GM18519 (cell line): Measurements from ENCODE around the gene ST6GAL1.
"Not testable (repeated sequence)": the region's sequence is repeated elsewhere in the genome, so short reads cannot be mapped to it uniquely, and the experiment has no call there.

Experiments used
- ATAC-seq: cut with Tn5 transposase; IDR thresholded peaks from one replicate; pipeline ENCODE4 v1.9.1; 2021; ENCODE audit warnings: mild to moderate bottlenecking, moderate library complexity; ENCODE audit not compliant: unreplicated experiment, low FRiP score

Gene ST6GAL1

GRCh38 chr3:187017511-187018230, 87.3 kb downstream of the ST6GAL1 start:
- no peak for ATAC-seq

GRCh38 chr3:187019542-187020072, 89.3 kb downstream of the ST6GAL1 start:
- ATAC-seq, result no peak

DNA sequence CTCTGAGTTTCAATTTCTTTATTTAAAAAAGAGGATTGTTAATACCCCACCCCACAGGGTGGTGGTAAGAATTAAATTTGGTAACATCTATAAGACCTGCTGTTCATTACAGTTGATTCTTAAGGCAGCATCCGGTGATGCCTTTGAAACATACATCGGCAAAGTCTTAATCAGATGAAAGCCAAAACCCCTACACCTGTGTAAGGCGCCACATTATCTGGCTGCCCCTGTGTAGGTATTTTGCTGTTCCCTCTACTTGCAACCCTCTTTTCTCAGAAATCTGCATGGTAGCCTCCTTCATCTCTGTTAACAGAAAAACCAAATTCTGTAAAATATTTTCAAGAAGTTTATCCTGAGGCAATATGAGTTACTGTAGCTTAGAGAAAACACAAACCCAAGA, 90.0 kb downstream of the ST6GAL1 start:
- ATAC-seq, result no peak

GRCh38 chr3:187021748-187022402, 91.5 kb downstream of the ST6GAL1 start:
- peak; percentile 42 for ATAC-seq

DNA sequence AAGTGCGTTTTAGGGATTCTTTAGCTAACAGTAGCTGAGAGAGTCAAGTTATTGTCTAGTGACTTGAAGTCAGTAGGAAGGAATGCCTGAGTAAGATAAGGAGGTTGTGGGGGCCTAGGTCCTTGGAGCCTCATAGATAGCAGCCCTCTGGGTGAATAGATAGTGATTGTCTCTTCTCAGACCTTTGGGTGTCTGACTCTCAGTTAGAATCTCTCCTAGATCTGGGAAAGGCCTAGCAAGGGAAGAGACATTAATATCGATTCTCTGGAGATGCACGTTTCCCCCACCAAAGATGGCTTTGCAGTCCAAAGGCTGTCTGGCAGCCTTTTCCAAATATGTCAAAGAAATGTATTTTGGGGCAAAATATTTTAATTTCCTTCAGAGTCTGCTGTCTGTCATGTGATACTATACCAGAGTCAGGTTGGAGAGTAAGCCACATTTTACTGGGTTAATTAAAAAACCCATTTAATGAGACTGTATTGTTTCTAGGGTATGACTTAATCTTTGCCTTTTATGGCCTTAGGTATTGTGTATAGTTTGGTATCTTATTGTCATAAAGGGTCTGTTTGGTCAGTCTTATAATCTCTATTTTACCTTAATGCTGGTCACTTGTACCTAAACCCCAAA, 92.2 kb downstream of the ST6GAL1 start:
- no peak for ATAC-seq

GRCh38 chr3:187023340-187023739, 93.0 kb downstream of the ST6GAL1 start:
- ATAC-seq, result not testable (repeated sequence)

GRCh38 chr3:187024536-187025226, 94.4 kb downstream of the ST6GAL1 start:
- ATAC-seq, result no peak

DNA sequence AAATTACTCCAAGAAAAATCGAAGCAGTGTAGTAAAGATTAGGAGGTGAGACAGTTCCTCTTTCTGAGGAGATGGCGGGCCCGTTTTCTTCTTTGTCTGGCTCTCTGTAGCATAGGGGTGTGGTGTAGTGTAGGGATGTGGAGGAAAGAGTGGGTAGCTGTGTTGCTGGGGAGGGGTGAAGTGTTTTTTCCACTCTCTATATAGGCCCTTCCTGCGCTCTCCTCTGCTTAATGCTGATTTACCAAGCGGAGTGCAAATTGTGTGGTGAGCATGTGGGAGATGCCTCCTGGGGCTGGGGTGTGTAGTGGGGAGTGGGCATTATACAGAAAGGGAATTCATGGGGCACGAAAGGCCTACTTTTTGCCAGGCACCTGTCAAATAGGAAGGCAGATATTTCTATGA, 94.9 kb downstream of the ST6GAL1 start:
- no peak for ATAC-seq

- no peak for ATAC-seq
Measured at GRCh38 chr3:187025656-187026316, 95.5 kb downstream of the ST6GAL1 start.

DNA sequence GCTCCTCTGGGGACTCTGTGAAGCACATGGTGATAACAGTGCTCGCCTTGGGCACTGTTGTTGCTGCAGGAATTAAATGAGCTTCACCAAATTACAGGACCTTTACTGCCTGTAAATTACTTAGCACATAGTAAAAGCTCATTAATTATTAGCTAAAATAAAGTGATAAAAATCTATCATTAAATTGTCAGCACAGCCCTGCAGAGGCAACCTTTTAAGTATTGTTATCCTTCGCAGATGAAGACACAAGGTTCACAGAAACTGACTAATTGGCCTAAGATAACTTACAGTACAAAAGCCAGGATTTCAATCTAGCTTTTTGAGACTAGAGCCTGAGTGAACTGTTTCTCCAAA, 96.0 kb downstream of the ST6GAL1 start:
- no peak for ATAC-seq

- ATAC-seq, result no peak
Measured at GRCh38 chr3:187027531-187028278, 97.4 kb downstream of the ST6GAL1 start.

DNA sequence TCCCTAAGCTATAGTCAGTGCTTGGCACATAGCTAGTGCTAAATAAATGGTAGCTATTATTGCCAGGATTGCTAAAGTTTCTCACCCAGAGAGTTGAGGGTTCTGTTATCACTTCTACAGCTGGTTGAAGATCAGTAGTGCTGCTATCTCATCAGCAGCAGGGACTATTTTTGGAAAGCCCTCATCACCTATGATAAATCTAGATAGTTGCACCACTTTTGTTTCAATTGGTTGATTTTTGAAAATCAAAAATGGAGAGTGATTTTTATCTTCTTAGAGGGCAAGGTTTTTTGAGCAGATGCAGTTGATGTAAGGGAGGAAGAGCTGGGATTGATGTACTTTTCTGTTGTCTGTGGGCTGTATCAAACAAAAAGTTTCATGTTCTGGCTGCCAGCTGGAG, 101.6 kb downstream of the ST6GAL1 start:
- ATAC-seq, result no peak

DNA sequence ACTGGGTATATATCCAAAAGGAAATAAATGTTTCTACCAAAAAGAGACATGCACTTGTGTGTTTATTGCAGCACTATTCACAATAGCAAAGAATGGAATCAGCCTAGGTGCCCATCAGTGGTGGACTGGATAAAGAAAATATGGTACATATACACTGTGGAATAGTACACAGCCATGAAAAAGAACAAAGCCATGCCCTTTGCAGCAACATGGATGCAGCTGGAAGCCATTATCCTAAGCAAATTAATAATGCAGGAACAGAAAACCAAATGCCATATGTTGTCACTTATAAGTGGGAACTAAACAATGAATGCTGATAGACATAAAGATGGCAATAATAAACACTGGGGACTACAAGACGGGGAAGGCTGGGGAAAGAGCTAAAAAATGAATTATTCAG, 106.1 kb downstream of the ST6GAL1 start:
- ATAC-seq, result no peak

GRCh38 chr3:187039100-187039722, 108.9 kb downstream of the ST6GAL1 start:
- no peak for ATAC-seq

GRCh38 chr3:187039723-187040414, 109.5 kb downstream of the ST6GAL1 start:
- ATAC-seq, result no peak

- no peak for ATAC-seq
Measured at GRCh38 chr3:187040516-187041361, 110.4 kb downstream of the ST6GAL1 start.

- peak; percentile 45 for ATAC-seq
Measured at GRCh38 chr3:187041362-187042307, 111.3 kb downstream of the ST6GAL1 start.
